ENCODE measurements around the gene PACSIN1. TPM values are rescaled to one million over a fixed set of nuclear protein-coding genes. Genes with fewer than 3 reads are reported as not detected.

The PACSIN1 gene
- total and polyA plus RNA-seq, 4 donors, result 0.03 to 0.17 (median 0.15) TPM

DNA sequence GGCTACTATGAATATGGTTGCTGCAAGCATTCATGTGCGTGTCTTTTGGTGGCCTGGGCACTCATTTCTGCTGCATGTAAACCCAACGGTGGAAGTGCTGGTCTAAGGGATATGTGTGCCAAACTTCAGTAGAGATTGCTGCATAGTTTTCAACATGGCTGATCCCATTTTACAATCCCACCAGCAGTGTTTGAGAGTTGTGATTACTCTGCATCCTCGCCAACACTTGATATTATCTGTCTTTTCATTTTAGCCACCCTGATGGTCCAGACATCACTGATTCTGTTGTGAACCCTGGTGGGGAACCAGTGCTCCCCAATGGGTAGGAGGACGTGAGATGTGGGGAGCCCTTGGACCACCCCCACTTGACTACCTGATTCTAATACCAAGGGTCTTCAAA, 27.5 kb downstream of the PACSIN1 start:
- DNase-seq (ENCODE audit: low spot score), result no peak
- TF ChIP-seq SP1 (IDR thresholded peaks at IDR 0.05) (no peak), FOXA1 (IDR thresholded peaks at IDR 0.05) (no peak), HNF4G (IDR thresholded peaks at IDR 0.05) (no peak), GABPA (IDR thresholded peaks at IDR 0.05 in 1 of 2, conservative IDR thresholded peaks at IDR 0.05 in 1 of 2) (no peak), HNF4A (conservative IDR thresholded peaks at IDR 0.05) (no peak), MAX (IDR thresholded peaks at IDR 0.05) (no peak), RXRA (IDR thresholded peaks at IDR 0.05) (no peak), JUND (IDR thresholded peaks at IDR 0.05) (no peak), EGR1 (IDR thresholded peaks at IDR 0.05; ENCODE audit: low read depth in 2 of 2) (no peak), TAF1 (conservative IDR thresholded peaks at IDR 0.05) (no peak)
- TF ChIP-seq, protein P1, sequence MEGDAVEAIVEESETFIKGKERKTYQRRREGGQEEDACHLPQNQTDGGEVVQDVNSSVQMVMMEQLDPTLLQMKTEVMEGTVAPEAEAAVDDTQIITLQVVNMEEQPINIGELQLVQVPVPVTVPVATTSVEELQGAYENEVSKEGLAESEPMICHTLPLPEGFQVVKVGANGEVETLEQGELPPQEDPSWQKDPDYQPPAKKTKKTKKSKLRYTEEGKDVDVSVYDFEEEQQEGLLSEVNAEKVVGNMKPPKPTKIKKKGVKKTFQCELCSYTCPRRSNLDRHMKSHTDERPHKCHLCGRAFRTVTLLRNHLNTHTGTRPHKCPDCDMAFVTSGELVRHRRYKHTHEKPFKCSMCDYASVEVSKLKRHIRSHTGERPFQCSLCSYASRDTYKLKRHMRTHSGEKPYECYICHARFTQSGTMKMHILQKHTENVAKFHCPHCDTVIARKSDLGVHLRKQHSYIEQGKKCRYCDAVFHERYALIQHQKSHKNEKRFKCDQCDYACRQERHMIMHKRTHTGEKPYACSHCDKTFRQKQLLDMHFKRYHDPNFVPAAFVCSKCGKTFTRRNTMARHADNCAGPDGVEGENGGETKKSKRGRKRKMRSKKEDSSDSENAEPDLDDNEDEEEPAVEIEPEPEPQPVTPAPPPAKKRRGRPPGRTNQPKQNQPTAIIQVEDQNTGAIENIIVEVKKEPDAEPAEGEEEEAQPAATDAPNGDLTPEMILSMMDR (IDR thresholded peaks at IDR 0.05; ENCODE audit: low read depth, low read length, missing input control), result no peak
- TF ChIP-seq, protein P2, sequence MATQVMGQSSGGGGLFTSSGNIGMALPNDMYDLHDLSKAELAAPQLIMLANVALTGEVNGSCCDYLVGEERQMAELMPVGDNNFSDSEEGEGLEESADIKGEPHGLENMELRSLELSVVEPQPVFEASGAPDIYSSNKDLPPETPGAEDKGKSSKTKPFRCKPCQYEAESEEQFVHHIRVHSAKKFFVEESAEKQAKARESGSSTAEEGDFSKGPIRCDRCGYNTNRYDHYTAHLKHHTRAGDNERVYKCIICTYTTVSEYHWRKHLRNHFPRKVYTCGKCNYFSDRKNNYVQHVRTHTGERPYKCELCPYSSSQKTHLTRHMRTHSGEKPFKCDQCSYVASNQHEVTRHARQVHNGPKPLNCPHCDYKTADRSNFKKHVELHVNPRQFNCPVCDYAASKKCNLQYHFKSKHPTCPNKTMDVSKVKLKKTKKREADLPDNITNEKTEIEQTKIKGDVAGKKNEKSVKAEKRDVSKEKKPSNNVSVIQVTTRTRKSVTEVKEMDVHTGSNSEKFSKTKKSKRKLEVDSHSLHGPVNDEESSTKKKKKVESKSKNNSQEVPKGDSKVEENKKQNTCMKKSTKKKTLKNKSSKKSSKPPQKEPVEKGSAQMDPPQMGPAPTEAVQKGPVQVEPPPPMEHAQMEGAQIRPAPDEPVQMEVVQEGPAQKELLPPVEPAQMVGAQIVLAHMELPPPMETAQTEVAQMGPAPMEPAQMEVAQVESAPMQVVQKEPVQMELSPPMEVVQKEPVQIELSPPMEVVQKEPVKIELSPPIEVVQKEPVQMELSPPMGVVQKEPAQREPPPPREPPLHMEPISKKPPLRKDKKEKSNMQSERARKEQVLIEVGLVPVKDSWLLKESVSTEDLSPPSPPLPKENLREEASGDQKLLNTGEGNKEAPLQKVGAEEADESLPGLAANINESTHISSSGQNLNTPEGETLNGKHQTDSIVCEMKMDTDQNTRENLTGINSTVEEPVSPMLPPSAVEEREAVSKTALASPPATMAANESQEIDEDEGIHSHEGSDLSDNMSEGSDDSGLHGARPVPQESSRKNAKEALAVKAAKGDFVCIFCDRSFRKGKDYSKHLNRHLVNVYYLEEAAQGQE (IDR thresholded peaks at IDR 0.05), result no peak
- no peak overlapping the region for H3K4me3 ChIP-seq (ENCODE audit: low read depth in 1 of 3, low read length in 3 of 3)
- no peaks in the 10 kb centered on the region for H3K36me3 ChIP-seq (ENCODE audit: control insufficient read depth in 4 of 4, insufficient read depth in 3 of 4, low read depth in 1 of 4, low read length in 3 of 4)
- no peaks in the 10 kb centered on the region for H3K4me1 ChIP-seq (ENCODE audit: control insufficient read depth in 4 of 4, insufficient read depth in 4 of 4, low read length in 3 of 4)
- 81% methylated on average over 4 of the region's 4 CpGs for WGBS
- no peaks in the 10 kb centered on the region for H3K9me3 ChIP-seq (ENCODE audit: control insufficient read depth in 4 of 4, low read length in 3 of 4)
- H3K27me3 ChIP-seq (ENCODE audit: control insufficient read depth in 4 of 4, insufficient read depth in 4 of 4, low read length in 3 of 4), result no peaks in the 10 kb centered on the region
- no peak overlapping the region for H3K9ac ChIP-seq (ENCODE audit: low read depth in 1 of 2, low read length in 2 of 2)
- H3K27ac ChIP-seq (ENCODE audit: low read depth in 1 of 2, low read length in 2 of 2), result no peak overlapping the region

- WGBS, result 95% methylated on average over 3 of the region's 3 CpGs
- no peaks in the 10 kb centered on the region for H3K27me3 ChIP-seq (ENCODE audit: control insufficient read depth in 4 of 4, insufficient read depth in 4 of 4, low read length in 3 of 4)
- no peaks in the 10 kb centered on the region for H3K36me3 ChIP-seq (ENCODE audit: control insufficient read depth in 4 of 4, insufficient read depth in 3 of 4, low read depth in 1 of 4, low read length in 3 of 4)
- DNase-seq (ENCODE audit: low spot score), result no peak
- no peak overlapping the region for H3K27ac ChIP-seq (ENCODE audit: low read depth in 1 of 2, low read length in 2 of 2)
- H3K9ac ChIP-seq (ENCODE audit: low read depth in 1 of 2, low read length in 2 of 2), result no peak overlapping the region
- no peak overlapping the region for H3K4me3 ChIP-seq (ENCODE audit: low read depth in 1 of 3, low read length in 3 of 3)
- no peaks in the 10 kb centered on the region for H3K9me3 ChIP-seq (ENCODE audit: control insufficient read depth in 4 of 4, low read length in 3 of 4)
- H3K4me1 ChIP-seq (ENCODE audit: control insufficient read depth in 4 of 4, insufficient read depth in 4 of 4, low read length in 3 of 4), result no peaks in the 10 kb centered on the region
- TF ChIP-seq, protein P3, sequence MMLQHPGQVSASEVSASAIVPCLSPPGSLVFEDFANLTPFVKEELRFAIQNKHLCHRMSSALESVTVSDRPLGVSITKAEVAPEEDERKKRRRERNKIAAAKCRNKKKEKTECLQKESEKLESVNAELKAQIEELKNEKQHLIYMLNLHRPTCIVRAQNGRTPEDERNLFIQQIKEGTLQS (IDR thresholded peaks at IDR 0.05), result no peak
- no peak for TF ChIP-seq RXRA (IDR thresholded peaks at IDR 0.05)
- no peak for TF ChIP-seq MAX (IDR thresholded peaks at IDR 0.05)
- no peak for TF ChIP-seq TAF1 (conservative IDR thresholded peaks at IDR 0.05)
- no peak for TF ChIP-seq NR2F2 (IDR thresholded peaks at IDR 0.05)
- no peak for TF ChIP-seq HNF4G (IDR thresholded peaks at IDR 0.05)
- TF ChIP-seq HNF4A (conservative IDR thresholded peaks at IDR 0.05), result no peak
- no peak for TF ChIP-seq SP1 (IDR thresholded peaks at IDR 0.05)
Measured at GRCh38 chr6:34494973-34495372, 29.1 kb downstream of the PACSIN1 start.
